Adrenal gland (tissue), 5 donors: ENCODE data around the gene FXYD3.

Experiments used
- POLR2A ChIP-seq, 2 donors: fragments of 450-650 bp; IDR thresholded peaks; one replicate each; pipeline ENCODE4 v1.6.1; 2017; ENCODE audit warnings: antibody characterized with exemption in 2 of 2, mild to moderate bottlenecking in 2 of 2, moderate library complexity in 1 of 2
- TF ChIP-seq, protein P1 (sequence below), 6 experiments: fragments of 450-650 bp in 4 of 6; fragments of 200-600 bp in 2 of 6; sonication (generic) in 1 of 6; IDR thresholded peaks; 1 replicate in 5 of 6; 2 replicates in 1 of 6; pipeline versions ENCODE4 v1.5.1 to v1.8.0; 2016 to 2021; ENCODE audit warnings: antibody characterized with exemption in 6 of 6, mild to moderate bottlenecking in 2 of 6, moderate library complexity in 1 of 6
- donor health status: DM: no; HTN: no; CAD: no.

DNA sequence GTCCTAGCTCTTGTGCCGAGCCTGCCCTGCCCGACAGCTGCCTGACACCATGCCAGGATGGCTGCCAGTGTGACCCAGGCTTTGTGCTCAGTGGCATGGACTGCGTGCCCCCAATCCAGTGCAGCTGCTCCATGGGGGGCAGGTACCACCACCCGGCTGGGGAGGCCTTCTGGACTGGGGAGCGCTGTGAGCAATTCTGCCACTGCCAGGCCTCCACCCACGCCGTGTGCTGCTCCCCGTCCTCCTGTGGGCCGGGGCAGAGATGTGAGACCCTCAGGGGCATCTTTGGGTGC lies 9.4 kb upstream of the FXYD3 start:
- TF ChIP-seq, protein P1, sequence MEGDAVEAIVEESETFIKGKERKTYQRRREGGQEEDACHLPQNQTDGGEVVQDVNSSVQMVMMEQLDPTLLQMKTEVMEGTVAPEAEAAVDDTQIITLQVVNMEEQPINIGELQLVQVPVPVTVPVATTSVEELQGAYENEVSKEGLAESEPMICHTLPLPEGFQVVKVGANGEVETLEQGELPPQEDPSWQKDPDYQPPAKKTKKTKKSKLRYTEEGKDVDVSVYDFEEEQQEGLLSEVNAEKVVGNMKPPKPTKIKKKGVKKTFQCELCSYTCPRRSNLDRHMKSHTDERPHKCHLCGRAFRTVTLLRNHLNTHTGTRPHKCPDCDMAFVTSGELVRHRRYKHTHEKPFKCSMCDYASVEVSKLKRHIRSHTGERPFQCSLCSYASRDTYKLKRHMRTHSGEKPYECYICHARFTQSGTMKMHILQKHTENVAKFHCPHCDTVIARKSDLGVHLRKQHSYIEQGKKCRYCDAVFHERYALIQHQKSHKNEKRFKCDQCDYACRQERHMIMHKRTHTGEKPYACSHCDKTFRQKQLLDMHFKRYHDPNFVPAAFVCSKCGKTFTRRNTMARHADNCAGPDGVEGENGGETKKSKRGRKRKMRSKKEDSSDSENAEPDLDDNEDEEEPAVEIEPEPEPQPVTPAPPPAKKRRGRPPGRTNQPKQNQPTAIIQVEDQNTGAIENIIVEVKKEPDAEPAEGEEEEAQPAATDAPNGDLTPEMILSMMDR (IDR thresholded peaks at IDR 0.05), result no peak
- TF ChIP-seq POLR2A (IDR thresholded peaks at IDR 0.05), result no peak
